OCI-LY1 (cell line): ENCODE measurements around the gene MAP3K10.

Experiments used
- CTCF ChIP-seq: fragments of 200-600 bp; sonication (generic), shearing (Covaris generic); IDR thresholded peaks from 2 replicates; pipeline ENCODE4 v1.5.1; 2017; ENCODE audit warnings: mild to moderate bottlenecking, antibody characterized with exemption, low read length, moderate library complexity, mixed read lengths
- EZH2 ChIP-seq: fragments of 200-600 bp; sonication (generic), shearing (Covaris generic); IDR thresholded peaks from 2 replicates; pipeline ENCODE4 v1.8.0; 2017; ENCODE audit warnings: borderline replicate concordance, mixed run types, mild to moderate bottlenecking, antibody characterized with exemption, low read length, moderate library complexity, mixed read lengths

DNA sequence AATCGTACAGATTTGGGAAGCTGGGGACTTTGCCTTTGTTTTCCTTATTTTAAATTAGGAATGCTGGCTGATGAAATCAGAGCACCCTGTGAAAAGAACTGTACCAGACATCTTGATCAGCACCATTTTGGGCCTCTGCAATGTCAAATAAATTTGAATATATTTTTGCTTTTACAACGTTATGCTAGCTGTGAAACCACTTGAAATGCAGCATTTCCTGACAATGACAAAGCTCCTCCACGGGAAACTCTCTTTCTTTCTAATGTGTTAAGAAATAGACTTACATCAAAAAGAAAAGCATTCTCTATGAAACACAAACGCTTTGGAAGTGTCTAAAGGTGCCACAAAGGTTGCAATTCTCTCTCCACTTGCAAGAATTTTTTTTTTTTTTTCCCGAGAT, 47.1 kb upstream of the MAP3K10 start:
- no peak for TF ChIP-seq CTCF
- no peak for TF ChIP-seq EZH2
